GM13976 (cell line): ENCODE measurements around the gene FNDC3B.

Experiments
- DNase-seq: peaks from one replicate; pipeline ENCODE4 v3.0.0; 2012; ENCODE audit warnings: low spot score
- in situ Hi-C: fragments of 300-500 bp; cut with MboI; formaldehyde crosslinking; loops from one replicate; pipeline ENCODE4 v1.12.0; 2022; ENCODE audit warnings: low sequenced_read_pairs, mixed read lengths, inconsistent platforms; ENCODE audit not compliant: unreplicated experiment
- TF ChIP-seq, protein P1 (sequence below): IDR thresholded peaks from 2 replicates; pipeline ENCODE4 v1.5.1; 2012; ENCODE audit warnings: borderline replicate concordance, mild to moderate bottlenecking; ENCODE audit not compliant: insufficient read depth; ENCODE audit errors: extremely low read depth, missing control alignments, control extremely low read depth

FNDC3B gene

GRCh38 chr3:172151651-172152649 is 112.6 kb downstream of the FNDC3B start:
- no peak for DNase-seq
- in situ Hi-C loops, result no loop called here
- TF ChIP-seq, protein P1, sequence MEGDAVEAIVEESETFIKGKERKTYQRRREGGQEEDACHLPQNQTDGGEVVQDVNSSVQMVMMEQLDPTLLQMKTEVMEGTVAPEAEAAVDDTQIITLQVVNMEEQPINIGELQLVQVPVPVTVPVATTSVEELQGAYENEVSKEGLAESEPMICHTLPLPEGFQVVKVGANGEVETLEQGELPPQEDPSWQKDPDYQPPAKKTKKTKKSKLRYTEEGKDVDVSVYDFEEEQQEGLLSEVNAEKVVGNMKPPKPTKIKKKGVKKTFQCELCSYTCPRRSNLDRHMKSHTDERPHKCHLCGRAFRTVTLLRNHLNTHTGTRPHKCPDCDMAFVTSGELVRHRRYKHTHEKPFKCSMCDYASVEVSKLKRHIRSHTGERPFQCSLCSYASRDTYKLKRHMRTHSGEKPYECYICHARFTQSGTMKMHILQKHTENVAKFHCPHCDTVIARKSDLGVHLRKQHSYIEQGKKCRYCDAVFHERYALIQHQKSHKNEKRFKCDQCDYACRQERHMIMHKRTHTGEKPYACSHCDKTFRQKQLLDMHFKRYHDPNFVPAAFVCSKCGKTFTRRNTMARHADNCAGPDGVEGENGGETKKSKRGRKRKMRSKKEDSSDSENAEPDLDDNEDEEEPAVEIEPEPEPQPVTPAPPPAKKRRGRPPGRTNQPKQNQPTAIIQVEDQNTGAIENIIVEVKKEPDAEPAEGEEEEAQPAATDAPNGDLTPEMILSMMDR, result no peak

- in situ Hi-C loops, result no loop called here
- no peak for DNase-seq
- TF ChIP-seq, protein P1, result no peak
Observed at GRCh38 chr3:172152874-172153273, 113.5 kb downstream of the FNDC3B start.

GRCh38 chr3:172153335-172153861 is 114.0 kb downstream of the FNDC3B start:
- no peak for DNase-seq
- TF ChIP-seq, protein P1, result no peak
- in situ Hi-C loops, result no loop called here

GRCh38 chr3:172154768-172155664 is 115.6 kb downstream of the FNDC3B start:
- in situ Hi-C loops, result no loop called here
- TF ChIP-seq, protein P1, result no peak
- peak; percentile 43 for DNase-seq

- TF ChIP-seq, protein P1, result no peak
- in situ Hi-C loops, result no loop called here
- no peak for DNase-seq
Observed at GRCh38 chr3:172155897-172156585, 116.7 kb downstream of the FNDC3B start.

GRCh38 chr3:172156586-172156955 is 117.2 kb downstream of the FNDC3B start:
- in situ Hi-C loops, result no loop called here
- TF ChIP-seq, protein P1, result no peak
- DNase-seq, result no peak
